ENCODE results near the gene SEMA4A. TPM values are rescaled to one million over a fixed set of nuclear protein-coding genes. Genes with fewer than 3 reads are reported as not detected.
"Not testable (repeated sequence)": the region's sequence is repeated elsewhere in the genome, so short reads cannot be mapped to it uniquely, and the experiment has no call there.

SEMA4A gene
- total RNA-seq, 1 donor from 2014 or later: 0.68 TPM

DNA sequence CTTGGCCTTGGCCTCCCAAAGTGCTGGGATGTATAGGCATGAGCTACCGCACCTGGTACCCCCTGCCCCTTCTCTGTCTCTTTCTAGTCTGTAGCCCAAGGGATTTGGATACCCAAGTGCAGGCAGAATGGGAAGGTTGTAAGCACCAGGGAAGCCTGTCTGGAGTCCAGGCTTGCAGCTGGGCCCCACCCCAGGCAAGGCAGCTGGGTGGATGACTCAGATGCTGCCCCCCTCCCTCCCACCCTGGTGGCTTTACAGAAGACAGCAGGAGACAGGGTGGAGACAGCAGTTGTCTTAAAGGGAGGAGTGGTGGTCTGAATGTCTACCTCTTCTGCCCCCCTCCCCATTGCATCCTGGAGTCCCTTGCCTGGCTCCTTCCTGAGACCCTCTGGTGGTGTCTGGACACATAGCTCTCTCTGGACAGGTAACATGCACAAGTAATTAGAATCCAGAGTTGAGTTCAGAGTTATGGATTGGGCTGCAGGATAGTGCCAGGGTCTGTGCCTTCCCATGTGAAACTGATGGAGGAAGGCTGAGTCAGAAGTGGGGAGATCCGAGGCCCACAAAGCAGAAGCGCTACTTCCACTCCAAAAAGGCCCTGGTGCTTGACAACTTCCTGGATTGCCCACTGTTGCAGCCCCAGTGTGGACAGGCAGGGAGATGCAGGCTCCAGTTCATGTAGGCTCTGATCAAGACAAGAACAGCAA lies 33.7 kb upstream of the SEMA4A start:
- DNase-seq: peak; percentile 67

- DNase-seq: no peak
Measured at GRCh38 chr1:156120318-156120717, 33.1 kb upstream of the SEMA4A start.

DNA sequence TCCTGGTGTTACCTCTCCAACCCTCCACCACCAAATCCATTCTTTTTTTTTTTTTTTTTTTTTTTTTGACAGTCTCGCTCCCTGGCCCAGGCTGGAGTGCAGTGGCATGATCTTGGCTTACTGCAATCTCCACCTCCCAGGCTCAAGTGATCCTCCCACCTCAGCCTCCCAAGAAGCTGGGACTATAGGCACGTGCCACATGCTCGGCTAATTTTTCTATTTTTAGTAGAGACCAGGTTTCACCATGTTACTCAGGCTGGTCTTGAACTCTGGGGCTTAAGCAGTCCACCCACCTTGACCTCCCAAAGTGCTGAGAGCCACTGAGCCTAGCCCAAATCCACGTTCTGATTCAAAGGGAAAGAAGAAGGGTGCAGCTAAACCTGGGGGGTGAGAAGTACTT lies 32.4 kb upstream of the SEMA4A start:
- not testable (repeated sequence) for DNase-seq

- DNase-seq: no peak
Measured at GRCh38 chr1:156121457-156121856, 31.9 kb upstream of the SEMA4A start.

- DNase-seq: no peak
Measured at GRCh38 chr1:156122086-156122485, 31.3 kb upstream of the SEMA4A start.

DNA sequence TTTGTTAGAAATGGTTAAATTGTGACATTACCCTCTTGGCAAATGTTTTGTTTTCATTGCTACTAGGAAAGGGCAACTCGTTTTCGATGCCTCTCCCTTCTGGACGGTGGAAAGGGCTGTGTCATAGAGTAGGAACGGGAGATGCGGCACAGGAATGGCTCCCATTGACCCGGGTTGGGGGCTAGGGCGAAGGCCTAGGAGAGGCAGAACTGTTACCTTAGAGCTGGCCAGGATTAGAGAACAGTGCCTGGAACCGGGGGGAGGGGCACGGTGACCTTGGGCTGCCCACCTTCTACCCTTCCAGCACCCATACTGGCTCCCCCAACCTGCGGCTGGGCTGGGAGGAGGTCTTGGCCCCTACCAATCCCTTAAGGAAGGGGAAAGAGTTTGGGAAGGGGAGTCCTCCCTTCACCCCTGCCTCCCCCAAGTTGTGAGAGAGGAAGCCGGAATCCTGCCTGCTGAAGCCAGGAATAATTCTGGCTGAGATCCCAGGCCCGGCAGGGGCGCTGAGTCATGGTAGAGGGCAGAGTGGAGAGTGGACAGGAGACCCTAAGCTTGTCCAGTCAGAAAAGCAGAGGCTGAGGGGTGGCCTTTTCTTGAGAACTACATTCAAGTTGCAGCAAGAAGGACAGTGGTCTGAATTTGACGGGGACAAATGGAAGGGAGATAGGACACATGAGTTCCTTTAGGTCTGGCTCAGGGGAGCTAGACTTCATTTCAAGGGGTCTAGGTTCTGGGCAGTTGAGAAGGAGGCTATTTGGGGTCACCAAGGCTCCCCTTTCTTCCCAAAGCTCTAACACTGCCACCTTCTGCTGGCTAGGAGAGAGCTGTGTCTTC lies 30.6 kb upstream of the SEMA4A start:
- DNase-seq: peak; percentile 95

DNA sequence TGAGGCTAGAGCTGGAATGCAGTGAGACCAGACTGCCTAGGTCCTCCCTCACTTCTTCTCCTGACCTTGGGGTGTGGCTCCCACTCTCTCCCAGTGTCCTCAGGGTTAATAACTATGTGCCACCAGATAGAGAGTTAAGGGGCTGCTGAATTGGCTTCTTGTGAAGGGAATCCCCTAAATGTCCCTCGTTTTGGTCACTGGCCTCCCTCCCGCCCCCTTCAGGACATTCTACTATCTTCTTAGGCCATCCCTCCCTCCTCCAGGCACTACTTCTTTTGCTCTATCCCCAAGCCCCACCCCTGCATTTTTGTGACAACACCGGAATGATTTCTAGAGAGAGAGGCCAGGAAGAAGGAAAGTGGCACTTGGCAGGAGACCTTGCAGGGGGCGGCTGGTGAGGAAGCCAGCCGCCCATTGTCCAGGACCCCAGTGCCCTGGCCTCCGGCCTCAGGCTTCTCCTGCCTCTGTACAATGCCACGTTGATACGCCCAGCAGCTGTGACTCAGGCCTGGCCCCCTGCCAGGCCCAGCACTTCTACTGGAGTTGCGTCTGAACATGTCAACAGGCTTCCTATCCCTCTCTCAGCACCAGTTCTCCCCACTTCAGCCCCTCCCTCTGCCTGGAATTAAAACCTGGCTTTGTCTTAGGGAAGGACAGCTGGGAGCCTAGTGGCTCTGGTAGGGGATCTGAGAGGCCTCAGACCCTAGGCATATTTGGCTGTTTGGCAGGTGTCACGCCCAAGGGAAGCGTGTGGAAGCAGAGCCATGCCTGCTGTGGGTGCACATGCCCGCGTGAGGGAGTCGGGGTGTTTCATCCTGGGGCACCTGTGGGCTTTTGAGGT lies 29.8 kb upstream of the SEMA4A start:
- DNase-seq: peak; percentile 98

DNA sequence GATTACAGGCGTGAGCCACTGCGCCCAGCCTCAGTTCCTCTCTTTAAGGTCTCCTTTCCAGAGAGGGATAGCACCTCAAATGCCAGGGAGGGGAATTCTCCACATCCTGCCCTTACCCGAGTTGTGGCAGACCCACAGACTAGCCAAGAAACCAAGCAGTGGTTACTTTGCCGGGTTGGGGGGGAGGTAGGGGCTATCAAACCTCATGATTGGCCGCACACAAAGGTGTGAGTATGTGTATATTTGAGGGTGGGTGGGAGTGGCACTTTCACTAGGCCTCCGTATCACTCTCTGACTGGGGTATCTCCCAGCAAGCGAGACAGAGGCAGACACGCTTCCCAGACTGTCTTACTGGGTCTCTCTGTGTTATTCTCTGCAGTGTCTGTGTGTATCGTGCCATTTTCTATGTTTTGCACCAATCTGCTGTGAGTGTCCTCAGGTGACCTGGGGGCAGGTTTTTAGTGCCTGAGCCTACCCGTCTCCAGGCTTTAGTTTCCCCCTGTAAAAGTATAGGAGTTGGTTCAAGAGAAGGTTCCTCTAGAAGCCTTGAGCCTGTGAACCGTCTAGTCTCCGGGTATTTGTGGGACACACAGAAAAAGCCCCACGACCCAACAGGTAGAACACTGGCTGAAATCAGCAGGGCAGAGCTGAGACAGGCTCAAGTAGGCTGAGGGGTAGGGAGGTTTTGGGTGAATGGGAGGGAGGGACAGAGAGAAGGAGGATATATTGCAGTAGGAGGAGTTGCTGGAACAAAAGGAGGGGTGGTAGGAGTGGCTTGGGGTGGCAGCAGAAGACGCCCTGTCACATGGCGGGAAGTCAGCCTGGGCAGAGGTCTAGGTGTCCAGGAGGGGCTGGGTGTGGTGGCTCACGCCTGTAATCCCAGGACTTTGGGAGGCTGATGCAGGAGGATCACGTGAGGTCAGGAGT lies 28.6 kb upstream of the SEMA4A start:
- DNase-seq: peak; percentile 47

DNA sequence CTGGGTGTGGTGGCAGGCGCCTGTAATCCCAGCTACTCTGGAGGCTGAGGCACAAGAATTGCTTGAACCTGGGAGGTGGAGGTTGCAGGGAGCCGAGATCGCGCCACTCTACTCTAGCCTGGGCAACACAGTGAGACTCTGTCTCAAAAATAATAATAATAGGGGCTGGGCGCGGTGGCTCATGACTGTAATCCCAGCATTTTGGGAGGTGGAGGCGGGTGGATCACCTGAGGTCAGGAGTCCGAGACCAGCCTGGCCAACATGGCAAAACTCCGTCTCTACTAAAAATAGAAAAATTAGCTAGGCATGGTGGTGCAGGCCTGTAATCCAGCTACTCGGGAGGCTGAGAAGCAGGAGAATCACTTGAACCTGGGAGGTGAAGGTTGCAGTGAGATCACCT lies 27.8 kb upstream of the SEMA4A start:
- not testable (repeated sequence) for DNase-seq

GRCh38 chr1:156126043-156126629 lies 27.2 kb upstream of the SEMA4A start:
- DNase-seq: peak; percentile 97

DNA sequence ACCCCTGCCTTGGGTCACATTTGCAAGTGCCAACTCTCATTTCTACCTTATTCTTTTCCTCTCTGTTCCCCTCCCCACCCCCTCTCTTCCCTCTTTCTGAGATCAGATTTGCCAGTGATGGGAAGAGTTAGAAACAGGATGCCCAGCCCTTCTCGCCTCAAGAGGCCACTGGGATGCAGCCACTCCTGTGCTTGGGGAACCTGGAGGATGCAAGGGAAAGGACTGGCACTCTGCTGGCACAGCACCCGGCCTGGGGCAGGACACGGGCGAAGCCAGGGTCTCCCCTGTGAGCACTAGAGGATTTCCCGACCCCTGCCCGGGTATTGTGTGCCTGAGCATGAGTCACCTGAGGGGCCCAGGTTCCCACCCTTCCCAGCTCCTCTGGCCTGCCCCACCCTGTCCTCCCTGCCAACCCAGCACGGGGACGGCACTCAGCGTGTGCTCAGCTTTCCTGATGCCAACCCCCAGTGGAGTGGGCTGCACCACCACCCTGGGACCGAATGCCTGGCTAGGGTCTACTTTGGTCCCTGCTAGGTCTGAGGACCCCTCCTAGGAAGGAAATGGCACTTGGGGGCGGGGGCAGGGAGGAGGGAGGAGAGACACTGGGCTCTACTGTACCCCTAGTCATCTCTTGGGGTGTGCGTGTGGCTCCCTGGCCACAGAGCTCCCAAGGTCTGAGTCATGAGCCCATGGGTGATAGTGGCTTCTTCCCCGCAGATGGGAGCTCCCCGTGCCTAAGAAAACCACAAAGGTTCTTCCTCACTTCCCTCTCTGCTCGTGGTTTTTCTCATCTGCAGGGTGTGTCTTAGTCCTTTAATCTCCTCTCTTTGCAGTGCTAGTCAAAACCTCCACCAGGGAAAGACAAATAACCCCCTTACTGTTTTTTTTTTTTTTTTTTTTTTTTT lies 26.5 kb upstream of the SEMA4A start:
- peak; percentile 64 for DNase-seq

GRCh38 chr1:156128308-156128653 lies 25.1 kb upstream of the SEMA4A start:
- DNase-seq: no peak

DNA sequence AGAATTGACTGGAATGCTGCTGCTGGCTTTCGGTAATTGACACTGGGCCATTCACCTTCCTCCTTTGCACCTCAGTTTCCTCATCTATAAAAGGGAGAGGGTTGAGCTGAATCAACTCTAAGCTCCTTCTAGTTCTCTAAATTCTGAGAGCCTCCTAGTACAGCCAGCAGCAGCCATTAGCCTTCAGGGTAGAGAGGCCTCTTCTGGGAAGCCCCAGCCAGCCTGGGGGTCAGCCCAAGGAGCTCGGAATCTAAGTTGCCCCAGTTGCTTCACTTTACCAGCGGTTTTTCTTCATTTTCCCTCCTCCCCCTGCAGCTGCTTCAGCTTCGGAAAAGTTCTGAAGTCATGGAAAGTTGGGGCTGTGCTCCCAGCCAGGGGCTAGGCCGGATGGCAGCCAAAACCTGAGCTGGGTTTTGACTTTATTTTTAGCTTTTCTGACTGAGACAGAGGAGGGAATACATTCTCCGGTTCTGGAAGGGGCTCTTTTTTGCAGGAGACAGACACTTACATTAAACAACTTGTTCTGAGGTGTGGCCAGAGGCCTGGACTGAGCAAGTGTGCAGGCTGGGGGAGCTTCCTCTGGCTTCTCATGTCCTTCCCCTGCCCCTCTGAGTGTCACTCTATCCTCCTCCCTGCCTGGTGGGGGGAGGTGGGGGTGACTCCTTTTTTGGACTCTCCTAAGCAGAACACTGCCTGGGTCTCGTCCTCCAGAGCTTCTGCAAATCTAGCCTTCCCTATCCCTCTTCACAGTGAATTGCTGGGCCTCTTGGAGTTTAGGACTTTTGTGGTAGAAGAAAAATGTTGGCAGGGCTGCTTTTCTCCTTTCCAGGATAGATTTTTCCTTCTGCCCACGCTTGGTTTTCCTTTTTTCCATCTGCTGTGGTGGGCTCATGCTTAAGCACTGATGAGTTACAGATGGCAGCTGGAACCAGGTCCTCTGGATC lies 24.5 kb upstream of the SEMA4A start:
- DNase-seq: peak; percentile 63

GRCh38 chr1:156129687-156130577 lies 23.5 kb upstream of the SEMA4A start:
- peak; percentile 97 for DNase-seq

GRCh38 chr1:156130578-156130942 lies 22.8 kb upstream of the SEMA4A start:
- no peak for DNase-seq

DNA sequence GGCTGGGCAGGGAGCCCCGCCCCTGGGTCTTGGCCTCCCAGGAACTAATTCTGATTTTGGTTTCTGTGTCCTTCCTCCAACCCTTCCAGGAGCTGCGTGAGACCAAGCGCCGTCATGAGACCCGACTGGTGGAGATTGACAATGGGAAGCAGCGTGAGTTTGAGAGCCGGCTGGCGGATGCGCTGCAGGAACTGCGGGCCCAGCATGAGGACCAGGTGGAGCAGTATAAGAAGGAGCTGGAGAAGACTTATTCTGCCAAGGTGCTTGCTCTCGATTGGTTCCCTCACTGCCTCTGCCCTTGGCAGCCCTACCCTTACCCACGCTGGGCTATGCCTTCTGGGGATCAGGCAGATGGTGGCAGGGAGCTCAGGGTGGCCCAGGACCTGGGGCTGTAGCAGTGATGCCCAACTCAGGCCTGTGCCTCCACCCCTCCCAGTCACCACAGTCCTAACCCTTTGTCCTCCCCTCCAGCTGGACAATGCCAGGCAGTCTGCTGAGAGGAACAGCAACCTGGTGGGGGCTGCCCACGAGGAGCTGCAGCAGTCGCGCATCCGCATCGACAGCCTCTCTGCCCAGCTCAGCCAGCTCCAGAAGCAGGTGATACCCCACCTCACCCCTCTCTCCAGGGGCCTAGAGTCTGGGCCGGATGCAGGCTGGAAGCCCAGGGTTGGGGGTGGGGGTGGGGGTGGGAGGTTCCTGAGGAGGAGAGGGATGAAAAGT lies 18.5 kb upstream of the SEMA4A start:
- DNase-seq: no peak

All from dermis blood vessel endothelial cell (primary cell).